A172 (cell line): ENCODE results near the gene KRTAP2-4. TPM values are rescaled to one million over a fixed set of nuclear protein-coding genes. Genes with fewer than 3 reads are reported as not detected.
A peak's percentile ranks its signal among the peaks of the same experiment; 100 is the strongest.
"Not testable (repeated sequence)": the region's sequence is repeated elsewhere in the genome, so short reads cannot be mapped to it uniquely, and the experiment has no call there.

Experiments used
- DNase-seq: peaks from one replicate; pipeline ENCODE4 v3.0.0-alpha.2; 2015; ENCODE audit warnings: low spot score
- total RNA-seq: library from RNA; depleted of rRNA; stranded (reverse); fragments of >200 nt; shearing (Covaris generic); gene quantifications from 2 replicates; pipeline ENCODE4 v1.2.3, GENCODE V29; 2014; rRNA removed

KRTAP2-4 gene, protein sequence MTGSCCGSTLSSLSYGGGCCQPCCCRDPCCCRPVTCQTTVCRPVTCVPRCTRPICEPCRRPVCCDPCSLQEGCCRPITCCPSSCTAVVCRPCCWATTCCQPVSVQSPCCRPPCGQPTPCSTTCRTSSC
- total RNA-seq: not detected in 2 replicates

DNA sequence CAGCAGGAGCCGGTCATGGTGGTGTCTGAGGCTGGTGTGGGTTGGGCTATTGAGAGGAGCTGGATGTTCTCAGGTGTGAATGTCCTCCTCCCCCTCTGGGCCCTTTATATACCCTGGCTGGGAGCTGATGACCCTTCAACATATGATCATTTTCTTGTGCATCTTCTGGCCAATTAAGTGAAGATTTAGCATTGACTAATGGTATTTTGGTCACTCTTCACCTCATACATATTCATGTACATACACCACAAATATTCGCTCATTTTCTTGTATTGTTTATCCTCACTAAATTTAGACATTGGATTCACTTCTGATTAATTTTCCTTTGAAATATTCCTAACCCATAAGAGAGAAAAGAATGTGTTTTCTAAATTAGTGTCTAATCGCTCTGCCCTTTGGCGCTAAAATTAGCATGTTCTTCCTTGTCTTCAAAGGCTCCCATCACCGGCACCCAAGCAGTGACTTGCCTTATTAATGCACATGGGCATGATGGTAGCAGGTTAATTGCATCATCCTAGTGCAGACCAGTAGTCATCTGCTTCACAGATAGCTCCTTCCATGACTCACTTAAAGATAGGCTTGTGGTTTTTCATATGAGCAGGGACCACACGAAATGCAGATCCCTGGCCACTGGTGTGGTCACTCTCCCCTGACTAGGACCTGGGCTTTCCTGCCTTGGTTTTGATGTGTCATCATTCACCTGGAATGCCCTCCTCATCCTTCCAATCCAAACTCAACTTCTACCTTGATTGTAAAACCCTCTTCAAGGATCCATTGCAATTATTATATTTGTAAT lies at the start of gene KRTAP2-4:
TSS of gene KRTAP2-4 (minus strand) at position 51 of the 796 bp plus-strand sequence. CDS start at position 17, 34 bp downstream.
- peak; percentile 96 for DNase-seq

DNA sequence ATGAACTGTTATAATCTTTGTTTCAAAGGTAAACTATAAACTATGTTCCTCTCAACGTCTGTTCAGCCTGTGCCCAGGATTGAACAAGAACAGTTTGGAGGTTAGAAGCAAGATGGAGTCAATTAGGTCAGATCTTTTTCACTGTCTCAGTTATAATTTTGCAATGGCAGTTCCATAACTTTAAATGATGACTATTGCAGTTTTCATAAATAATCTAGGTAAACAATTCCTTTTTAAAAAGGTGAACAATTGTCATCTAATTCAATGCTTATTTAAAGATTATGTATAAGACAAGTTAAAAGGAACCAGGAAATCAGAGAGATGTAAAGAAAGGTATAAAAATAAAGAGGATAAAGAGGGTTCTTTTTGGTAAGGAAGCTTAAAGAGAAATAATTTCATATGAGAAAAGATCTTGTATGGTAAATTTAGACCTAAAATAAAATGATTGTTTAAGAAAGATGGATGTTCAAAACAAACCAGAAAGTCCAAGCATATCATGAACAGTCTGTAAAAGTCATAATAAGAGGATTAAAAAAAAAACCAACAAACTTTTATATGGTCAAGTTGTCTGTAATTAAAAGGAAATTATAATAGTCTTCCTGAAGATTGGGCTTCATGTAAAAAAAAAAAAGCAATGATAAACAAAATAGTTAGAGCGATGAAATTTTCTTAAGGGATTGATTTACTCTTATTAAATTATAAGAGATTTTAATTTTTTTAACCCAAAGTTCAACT lies 45.6 kb upstream of the KRTAP2-4 start:
- no peak for DNase-seq

DNA sequence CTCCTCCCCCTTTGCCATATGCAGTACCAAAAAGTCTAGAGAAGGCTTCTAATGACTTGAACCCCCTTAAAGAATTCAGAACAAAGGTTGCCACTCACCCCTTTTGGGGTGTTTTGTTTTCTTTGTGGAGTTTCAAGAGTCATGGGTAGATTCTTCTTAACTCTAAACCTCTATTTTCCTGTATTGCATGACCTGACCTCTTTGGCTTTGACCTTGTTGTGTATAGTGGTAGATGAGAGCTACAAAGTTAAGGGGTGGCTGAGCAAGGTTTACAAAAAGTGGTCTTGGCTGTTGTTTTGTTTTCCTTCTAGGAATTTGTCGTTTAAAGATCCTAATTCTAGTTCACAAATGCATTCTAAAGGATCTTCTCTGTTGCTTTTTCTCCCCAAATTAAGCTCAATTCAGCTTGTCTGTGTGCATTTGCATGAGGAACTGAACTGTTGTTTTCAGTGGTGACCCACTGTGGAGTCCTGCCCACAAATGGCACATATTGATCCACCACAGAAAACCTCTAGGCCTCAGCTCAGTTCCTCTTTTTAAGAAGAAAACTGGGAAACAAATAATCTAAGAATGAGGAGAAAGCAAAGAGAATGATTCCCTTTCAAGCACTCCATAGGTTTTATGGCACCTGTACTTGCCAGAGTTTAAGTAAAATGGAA lies 43.2 kb upstream of the KRTAP2-4 start:
- DNase-seq: not testable (repeated sequence)

DNA sequence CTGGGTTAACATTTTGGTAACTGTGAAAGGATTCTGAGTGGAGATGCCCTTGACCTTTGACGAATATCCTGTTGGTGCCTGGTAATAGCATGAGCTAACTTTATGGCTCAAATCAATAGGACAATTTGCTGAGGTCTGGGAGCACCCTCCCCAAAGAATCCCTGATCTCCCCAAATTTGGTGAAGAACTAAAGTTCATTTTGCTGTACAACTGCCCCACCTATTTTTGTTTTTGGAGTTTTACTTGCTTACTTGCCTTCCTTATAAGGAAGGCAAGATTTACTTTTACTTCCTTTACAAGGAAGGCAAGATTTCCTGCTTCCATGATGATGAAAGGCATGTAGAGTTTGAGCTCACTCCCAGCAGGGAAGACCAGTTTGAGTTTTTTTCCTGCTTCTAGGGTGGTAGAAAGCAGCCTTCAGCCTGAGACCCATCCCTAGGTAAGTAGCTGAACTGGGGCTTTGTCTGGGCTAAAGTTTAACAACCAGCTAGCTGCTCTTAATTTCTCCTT lies 42.3 kb upstream of the KRTAP2-4 start:
- peak; percentile 31 for DNase-seq

DNA sequence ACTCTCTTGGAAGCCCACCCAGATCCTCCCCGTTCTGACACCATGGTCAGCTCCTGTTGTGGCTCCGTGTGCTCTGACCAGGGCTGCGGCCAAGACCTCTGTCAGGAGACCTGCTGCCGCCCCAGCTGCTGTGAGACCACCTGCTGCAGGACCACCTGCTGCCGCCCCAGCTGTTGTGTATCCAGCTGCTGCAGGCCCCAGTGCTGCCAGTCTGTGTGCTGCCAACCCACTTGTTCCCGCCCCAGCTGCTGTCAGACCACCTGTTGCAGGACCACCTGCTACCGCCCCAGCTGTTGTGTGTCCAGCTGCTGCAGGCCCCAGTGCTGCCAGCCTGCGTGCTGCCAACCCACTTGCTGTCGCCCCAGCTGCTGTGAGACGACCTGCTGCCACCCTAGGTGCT lies 39.7 kb upstream of the KRTAP2-4 start, which contains the start of gene KRTAP4-9:
TSS of gene KRTAP4-9 (plus strand) at position 43 of the 400 bp plus-strand sequence. CDS start at position 43, 0 bp downstream.
- DNase-seq: not testable (repeated sequence)

DNA sequence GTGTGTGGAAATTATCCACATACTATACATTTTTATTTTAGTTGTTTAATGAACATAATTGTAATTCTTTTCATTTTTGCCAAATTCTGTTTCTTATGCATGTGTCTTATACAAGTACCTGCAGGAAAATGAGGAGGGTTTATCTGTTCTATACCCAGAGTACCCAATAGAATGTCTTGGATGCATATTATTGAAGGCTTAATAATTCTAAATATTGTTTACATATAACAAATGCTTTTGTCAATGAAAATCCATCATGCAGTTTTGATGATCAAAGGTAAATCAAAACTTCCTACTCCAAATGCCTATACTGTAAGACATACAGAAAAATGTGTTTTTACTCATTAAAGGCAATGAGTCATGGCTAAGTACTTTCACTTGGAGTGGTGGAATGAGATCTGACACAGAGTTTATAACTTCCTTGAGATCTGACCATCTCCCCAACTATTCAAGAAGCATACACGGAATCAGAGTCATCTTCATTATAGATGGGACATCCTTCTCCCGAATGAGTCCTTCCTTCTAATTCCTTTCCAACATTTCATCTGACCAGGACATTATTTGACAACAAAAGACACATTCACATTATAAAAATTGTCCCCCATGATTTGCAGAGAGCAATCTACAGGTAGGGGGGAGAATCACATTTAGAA lies 38.8 kb upstream of the KRTAP2-4 start:
- DNase-seq: peak; percentile 68

DNA sequence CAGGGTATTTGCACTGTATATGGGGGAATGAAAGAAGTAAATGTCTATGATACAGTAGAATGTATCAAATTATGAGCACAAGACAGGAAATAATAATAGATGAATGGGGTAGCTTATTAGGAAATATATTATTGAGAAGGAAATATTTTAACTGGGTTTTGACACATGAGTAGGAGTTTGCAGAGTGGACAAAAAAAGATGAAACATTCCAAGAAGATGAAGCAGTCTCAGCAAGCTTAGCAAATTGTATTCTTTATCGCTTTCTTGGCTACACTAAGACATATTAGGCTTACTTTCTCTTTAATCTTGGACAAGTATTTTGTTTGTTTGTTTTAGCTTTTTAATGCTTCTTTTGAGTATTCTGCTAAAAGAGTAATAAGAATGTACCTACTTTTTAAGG lies 38.2 kb upstream of the KRTAP2-4 start:
- peak; percentile 28 for DNase-seq

DNA sequence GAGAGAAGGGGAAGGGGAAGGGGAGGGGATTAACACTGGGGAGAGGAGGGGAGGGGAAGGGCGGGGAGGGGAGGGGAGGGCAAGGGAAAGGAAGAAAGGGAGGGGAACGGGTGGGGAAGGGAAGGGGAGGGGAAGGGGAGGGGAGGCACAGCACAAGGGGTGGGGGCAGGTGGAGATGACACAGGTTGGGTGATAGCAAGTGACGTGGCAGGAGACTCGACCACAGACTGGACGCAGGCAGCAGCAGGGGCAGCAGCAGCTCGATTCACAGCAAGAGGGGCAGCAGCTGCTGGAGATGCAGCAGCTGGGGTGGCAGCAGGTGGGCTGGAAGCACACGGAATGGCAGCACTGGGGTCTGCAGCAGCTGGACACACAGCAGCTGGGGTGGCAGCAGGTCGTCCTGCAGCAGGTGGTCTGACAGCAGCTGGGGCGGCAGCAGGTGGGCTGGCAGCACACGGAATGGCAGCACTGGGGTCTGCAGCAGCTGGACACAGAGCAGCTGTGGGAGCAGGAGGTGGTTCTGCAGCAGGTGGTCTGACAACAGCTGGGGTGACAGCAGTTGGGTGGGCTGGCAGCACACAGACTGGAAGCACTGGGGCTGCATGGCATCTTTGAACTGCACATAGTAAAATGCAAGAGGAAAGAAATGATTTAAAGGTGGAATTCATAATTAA lies 36.0 kb upstream of the KRTAP2-4 start, which contains the start of gene KRTAP4-16:
TSS of gene KRTAP4-16 (minus strand) at position 624 of the 674 bp plus-strand sequence. CDS start at position 624, 0 bp downstream.
- peak; percentile 53 for DNase-seq

DNA sequence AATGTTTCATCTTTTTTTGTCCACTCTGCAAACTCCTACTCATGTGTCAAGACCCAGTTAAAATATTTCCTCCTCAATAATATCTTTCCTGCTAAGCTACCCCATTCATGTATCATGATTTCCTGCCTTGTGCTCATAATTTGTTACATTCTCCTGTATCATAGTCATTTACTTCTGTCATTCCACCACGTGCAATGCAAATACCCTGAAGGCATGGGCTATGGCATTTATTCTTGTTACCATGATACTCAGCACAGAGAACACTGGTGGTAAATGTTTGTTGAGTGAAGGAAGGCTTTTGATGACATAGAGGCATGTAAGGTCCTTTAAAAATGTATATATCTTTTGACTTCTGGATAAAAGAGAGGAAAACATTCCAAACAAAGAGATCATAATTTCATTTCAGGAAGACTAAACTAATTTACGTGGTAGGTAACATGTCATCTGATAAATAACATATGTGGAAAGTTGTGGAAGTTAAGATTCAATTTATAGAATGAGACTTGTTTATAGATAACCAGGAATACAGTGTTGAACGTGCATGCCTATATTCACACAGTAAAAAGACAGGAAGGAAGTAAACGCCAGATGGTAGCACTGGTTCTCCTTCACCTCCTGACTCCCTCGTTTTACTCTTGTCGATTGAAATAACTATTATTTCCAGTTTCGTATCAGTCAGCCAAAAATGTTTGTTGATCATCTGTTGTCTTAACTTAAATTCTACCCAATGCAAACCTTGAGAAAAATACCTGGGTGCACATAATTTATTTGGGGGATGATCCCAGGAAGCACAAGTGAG lies 34.2 kb upstream of the KRTAP2-4 start:
- peak; percentile 67 for DNase-seq

DNA sequence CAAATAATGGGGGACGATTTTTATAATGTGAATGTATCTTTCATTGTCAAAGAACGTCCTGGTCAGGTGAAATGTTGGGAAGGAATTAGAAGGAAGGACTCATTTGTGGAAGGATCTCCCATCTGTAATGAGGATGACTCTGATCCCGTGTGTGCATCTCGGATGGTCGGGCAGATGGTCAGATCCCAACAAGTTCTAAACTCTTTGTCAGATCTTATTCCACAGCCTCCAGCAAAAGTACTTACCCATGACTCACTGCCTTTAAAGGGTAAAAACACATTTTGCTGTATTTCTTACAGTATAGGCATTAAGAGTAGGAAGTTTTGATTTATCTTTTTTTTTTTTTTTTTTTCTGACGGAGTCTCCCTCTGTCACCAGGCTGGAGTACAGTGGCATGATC lies 32.8 kb upstream of the KRTAP2-4 start:
- DNase-seq: peak; percentile 46

DNA sequence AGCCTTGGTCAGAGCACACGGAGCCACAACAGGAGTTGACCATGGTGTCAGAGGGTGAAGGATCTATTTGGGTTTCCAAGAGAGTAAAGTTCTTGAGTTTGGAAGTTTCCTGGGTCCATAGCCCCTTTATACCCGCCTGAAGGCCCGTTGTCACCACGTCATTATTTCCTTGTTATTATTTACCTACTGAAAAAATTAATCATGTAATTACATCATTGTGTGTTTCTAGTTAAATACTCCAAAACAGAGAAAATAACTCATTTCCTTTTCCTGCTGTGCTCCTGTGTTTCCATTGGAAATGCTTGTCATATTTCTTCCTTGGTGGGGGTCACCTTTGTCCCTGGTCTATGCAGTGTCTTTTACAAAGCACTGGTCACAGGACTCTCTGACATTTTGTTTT lies 32.4 kb upstream of the KRTAP2-4 start, which contains the start of gene KRTAP4-8:
TSS of gene KRTAP4-8 (minus strand) at position 101 of the 400 bp plus-strand sequence. CDS start at position 43, 58 bp downstream.
- DNase-seq: no peak

DNA sequence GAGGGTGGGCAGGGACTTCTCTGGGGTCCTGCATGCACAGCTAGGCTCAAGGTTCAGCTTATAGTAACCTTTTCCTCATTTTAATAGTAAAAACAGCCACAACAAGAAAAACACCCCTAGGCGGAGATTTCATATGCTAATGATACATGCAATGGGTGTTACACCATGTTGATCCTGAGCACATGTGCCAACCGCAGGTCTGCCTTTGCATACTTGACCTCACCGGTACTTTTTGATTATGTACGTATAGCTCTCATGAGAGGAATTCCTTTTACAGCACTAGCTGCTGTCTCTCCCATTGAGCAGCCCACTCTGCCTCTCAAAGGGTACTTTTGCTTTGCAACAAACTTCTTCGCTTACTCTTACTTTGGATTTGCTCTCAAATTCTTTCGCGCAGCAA lies 30.4 kb upstream of the KRTAP2-4 start:
- no peak for DNase-seq

DNA sequence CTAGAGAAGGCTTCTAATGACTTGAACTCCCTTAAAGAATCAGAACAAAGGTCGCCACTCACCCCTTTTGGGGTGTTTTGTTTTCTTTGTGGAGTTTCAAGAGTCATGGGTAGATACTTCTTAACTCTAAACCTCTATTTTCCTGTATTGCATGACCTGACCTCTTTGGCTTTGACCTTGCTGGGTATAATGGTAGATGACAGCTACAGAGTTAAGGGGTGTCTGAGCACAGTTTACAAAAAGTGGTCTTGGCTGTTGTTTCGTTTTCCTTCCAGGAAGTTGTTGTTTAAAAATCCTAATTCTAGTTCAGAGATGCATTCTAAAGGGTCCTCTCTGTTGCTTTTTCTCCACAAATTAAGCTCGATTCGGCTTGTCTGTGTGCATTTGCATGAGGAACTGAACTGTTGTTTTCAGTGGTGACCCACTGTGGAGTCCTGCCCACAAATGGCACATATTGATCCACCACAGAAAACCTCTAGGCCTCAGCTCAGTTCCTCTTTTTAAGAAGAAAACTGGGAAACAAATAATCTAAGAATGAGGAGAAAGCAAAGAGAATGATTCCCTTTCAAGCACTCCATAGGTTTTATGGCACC lies 23.2 kb upstream of the KRTAP2-4 start:
- DNase-seq: not testable (repeated sequence)

DNA sequence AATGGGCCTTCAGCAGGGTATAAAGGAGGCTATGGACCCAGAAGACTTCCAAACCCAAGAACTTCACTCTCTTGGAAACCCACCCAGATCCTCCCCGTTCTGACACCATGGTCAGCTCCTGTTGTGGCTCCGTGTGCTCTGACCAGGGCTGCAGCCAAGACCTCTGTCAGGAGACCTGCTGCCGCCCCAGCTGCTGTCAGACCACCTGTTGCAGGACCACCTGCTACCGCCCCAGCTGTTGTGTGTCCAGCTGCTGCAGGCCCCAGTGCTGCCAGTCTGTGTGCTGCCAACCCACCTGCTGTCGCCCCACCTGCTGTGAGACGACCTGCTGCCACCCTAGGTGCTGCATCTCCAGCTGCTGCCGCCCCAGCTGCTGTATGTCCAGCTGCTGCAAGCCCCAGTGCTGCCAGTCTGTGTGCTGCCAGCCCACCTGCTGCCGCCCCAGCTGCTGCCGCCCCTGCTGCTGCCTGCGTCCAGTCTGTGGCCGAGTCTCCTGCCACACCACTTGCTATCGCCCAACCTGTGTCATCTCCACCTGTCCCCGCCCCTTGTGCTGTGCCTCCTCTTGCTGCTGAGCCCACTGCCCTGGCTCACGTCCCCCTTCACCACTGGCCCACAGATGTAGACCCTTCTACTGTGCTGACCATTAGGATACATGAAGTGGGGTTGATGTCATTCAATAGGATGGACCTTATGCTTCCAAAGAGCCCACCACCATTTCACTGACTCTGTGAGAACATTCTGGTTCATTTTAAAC lies 18.6 kb upstream of the KRTAP2-4 start, which contains the start of gene KRTAP4-7:
TSS of gene KRTAP4-7 (plus strand) at position 51 of the 757 bp plus-strand sequence. CDS start at position 108, 57 bp downstream.
- not testable (repeated sequence) for DNase-seq

DNA sequence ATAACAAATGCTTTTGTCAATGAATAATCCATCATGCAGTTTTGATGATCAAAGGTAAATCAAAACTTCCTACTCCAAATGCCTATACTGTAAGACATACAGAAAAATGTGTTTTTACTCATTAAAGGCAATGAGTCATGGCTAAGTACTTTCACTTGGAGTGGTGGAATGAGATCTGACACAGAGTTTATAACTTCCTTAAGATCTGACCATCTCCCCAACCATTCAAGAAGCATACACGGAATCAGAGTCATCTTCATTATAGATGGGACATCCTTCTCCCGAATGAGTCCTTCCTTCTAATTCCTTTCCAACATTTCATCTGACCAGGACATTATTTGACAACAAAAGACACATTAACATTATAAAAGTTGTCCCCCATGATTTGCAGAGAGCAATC lies 17.7 kb upstream of the KRTAP2-4 start:
- peak; percentile 45 for DNase-seq

DNA sequence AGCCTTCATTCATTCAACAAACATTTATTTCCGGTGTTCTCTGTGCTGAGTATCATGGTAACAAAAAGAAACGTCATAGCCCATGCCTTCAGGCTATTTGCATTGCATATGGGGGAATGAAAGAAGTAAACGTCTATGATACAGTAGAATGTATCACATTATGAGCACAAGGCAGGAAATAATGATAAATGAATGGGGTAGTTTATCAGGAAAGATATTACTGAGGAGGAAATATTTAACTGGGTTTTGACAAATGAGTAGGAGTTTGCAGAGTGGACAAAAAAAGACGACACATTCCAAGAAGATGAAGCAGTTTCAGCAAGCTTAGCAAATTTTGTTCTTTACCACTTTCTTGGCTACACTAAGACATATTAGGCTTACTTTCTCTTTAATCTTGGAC lies 16.9 kb upstream of the KRTAP2-4 start:
- peak; percentile 49 for DNase-seq

DNA sequence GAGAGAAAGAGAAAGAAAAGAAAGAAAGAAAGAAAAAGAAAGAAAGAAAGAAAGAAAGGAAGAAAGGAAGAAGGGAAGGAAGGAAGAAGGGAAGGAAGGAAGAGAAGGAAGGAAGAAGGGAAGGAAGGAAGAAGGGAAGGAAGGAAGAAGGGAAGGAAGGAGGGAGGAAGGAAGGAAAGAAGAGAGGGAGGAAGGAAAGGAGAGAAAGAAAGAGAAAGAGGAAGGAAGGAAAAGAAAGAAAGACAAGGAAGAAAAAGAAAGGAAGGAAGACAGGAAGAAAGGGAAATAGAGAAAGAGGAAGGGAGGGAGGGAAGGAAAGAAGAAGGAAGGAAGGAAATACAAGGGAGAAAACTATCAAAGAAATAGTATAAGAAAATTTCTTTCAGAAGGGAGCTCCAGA lies 11.1 kb upstream of the KRTAP2-4 start:
- no peak for DNase-seq

DNA sequence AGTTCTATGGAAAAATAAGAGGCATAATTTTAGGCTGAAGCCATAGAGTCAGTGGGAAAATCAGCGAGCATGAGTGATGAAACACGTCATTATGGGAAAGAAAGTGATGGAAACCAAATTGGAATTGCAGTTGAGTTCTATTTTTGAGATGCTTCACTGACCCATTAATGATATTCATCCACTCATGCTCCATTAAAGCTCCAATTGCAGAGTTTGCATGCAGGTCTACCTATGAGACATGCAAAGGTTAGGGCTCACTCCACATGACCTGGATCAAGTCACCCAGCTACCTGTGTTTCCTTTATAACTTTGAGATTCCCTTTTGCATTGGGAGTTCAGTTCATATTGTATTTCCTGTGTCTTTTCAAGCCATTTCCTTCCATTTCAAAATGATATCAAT lies 8.0 kb upstream of the KRTAP2-4 start:
- DNase-seq: no peak
